Upper lobe of left lung (tissue), 6 donors: Measurements from ENCODE around the gene IFI6. TPM values are rescaled to one million over a fixed set of nuclear protein-coding genes. Genes with fewer than 3 reads are reported as not detected.
"Not testable (repeated sequence)": the region's sequence is repeated elsewhere in the genome, so short reads cannot be mapped to it uniquely, and the experiment has no call there.

Source experiments
- ATAC-seq, 2 donors: fragments of 200-7000 bp; cut with Tn5 transposase; one replicate each; pipeline ENCODE4 v1.9.1; 2022; ENCODE audit warnings: mild to moderate bottlenecking in 2 of 2, moderate library complexity in 2 of 2; ENCODE audit not compliant: low FRiP score in 2 of 2
- DNase-seq, 2 donors: peaks; one replicate each; pipeline ENCODE4 v3.0.0-alpha.2; 2019 to 2020
- H3K27ac ChIP-seq, 4 donors: fragments of 200-600 bp; sonication (generic); one replicate each; pipeline ENCODE4 v1.5.1; 2016 to 2019
- H3K27me3 ChIP-seq, 4 donors: fragments of 200-600 bp; sonication (generic); one replicate each; pipeline ENCODE4 v1.5.1; 2017 to 2019
- H3K36me3 ChIP-seq, 4 donors: fragments of 200-600 bp; sonication (generic); one replicate each; pipeline ENCODE4 v1.5.1; 2016 to 2019
- H3K4me1 ChIP-seq, 4 donors: fragments of 200-600 bp; sonication (generic); one replicate each; pipeline ENCODE4 v1.5.1; 2018 to 2019
- H3K4me3 ChIP-seq, 4 donors: fragments of 200-600 bp; sonication (generic); one replicate each; pipeline ENCODE4 v1.5.1; 2017 to 2019; ENCODE audit warnings: mild to moderate bottlenecking in 2 of 4, moderate library complexity in 1 of 4
- H3K9me3 ChIP-seq, 4 donors: fragments of 200-600 bp; sonication (generic); one replicate each; pipeline ENCODE4 v1.5.1; 2018 to 2019
- CTCF ChIP-seq, 6 experiments: fragments of 450-650 bp in 4 of 6; fragments of 200-600 bp in 2 of 6; sonication (generic) in 2 of 6; IDR thresholded peaks; one replicate each; pipeline ENCODE4 v1.5.1; 2016 to 2019; ENCODE audit warnings: antibody characterized with exemption in 6 of 6
- EP300 ChIP-seq, 4 donors: sonication (generic); formaldehyde crosslinking; IDR thresholded peaks; one replicate each; pipeline ENCODE4 v1.5.1; 2017; ENCODE audit warnings: antibody characterized with exemption in 4 of 4, control low read depth in 2 of 4
- POLR2A ChIP-seq, 4 donors: fragments of 450-650 bp; IDR thresholded peaks; one replicate each; pipeline ENCODE4 v1.5.1; 2016 to 2017; ENCODE audit warnings: antibody characterized with exemption in 4 of 4, mild to moderate bottlenecking in 2 of 4
- POLR2AphosphoS5 ChIP-seq, 2 donors: sonication (generic); formaldehyde crosslinking; IDR thresholded peaks; one replicate each; pipeline ENCODE4 v1.5.1; 2017; ENCODE audit warnings: antibody characterized with exemption in 2 of 2
- WGBS, 2 donors: methylation state at CpG; one replicate each; pipeline ENCODE4 v1.1.5; 2017 to 2018; 5-methylcytosine and 5-hydroxymethylcytosine counted together
- total RNA-seq, 6 donors: library from RNA; depleted of rRNA in 4 of 6; stranded (reverse); fragments of >200 nt in 4 of 6; gene quantifications; one replicate each; pipeline versions ENCODE4 v1.1.0 to v1.2.1, GENCODE V29; 2016 to 2021
- donor health status: DM: no; HTN: no; CAD: no; lungs with moderate emphysema.
- donor health status: DM: no; HTN: yes; CAD: no; lungs with severe emphysema.

Gene IFI6
- total RNA-seq, 6 donors from 2014 or later, result 43.0 to 436 (median 277) TPM

GRCh38 chr1:27646676-27647075 lies 25.3 kb downstream of the IFI6 start:
- DNase-seq (peak in 1 of 2 donors; percentile 46), ATAC-seq (peak in 1 of 2 donors; percentile 35)
- Histone ChIP-seq H3K4me3 (no peak overlapping the region), H3K36me3 (no peaks in the 10 kb centered on the region), H3K9me3 (no peaks in the 10 kb centered on the region), H3K27me3 (no peaks in the 10 kb centered on the region), H3K4me1 (peaks cover 0 to 23% (median 18%) of the 10 kb centered on the region in 4 donors), H3K27ac (peak overlapping the region in 1 of 4 donors; percentile 11)
- TF ChIP-seq EP300 (IDR thresholded peaks at IDR 0.05), result no peak
- TF ChIP-seq CTCF (IDR thresholded peaks at IDR 0.05), result no peak
- no peak for TF ChIP-seq POLR2AphosphoS5 (IDR thresholded peaks at IDR 0.05)
- TF ChIP-seq POLR2A (IDR thresholded peaks at IDR 0.05), result no peak
- 71 to 85% methylated on average over 8 of the region's 8 CpGs for WGBS, 2 donors

GRCh38 chr1:27645071-27645415 lies 26.9 kb downstream of the IFI6 start:
- no peak overlapping the region for H3K27ac ChIP-seq
- 100% methylated on average over 1 of the region's 4 CpGs for WGBS, 2 donors
- H3K9me3 ChIP-seq, result no peaks in the 10 kb centered on the region
- no peaks in the 10 kb centered on the region for H3K27me3 ChIP-seq
- TF ChIP-seq POLR2A (IDR thresholded peaks at IDR 0.05), result no peak
- TF ChIP-seq CTCF (IDR thresholded peaks at IDR 0.05), result no peak
- TF ChIP-seq EP300 (IDR thresholded peaks at IDR 0.05), result no peak
- TF ChIP-seq POLR2AphosphoS5 (IDR thresholded peaks at IDR 0.05), result no peak
- no peak for ATAC-seq
- no peak overlapping the region for H3K4me3 ChIP-seq
- no peaks in the 10 kb centered on the region for H3K36me3 ChIP-seq
- peaks cover 0 to 9% (median 7%) of the 10 kb centered on the region in 4 donors for H3K4me1 ChIP-seq
- DNase-seq, result peak in 1 of 2 donors; percentile 38

- peaks cover 0 to 7% (median 6%) of the 10 kb centered on the region in 4 donors for H3K4me1 ChIP-seq
- no peak overlapping the region for H3K27ac ChIP-seq
- no peak overlapping the region for H3K4me3 ChIP-seq
- H3K9me3 ChIP-seq, result no peaks in the 10 kb centered on the region
- no peaks in the 10 kb centered on the region for H3K27me3 ChIP-seq
- DNase-seq (no peak), ATAC-seq (no peak)
- no peaks in the 10 kb centered on the region for H3K36me3 ChIP-seq
- no peak for TF ChIP-seq POLR2A (IDR thresholded peaks at IDR 0.05)
- no peak for TF ChIP-seq CTCF (IDR thresholded peaks at IDR 0.05)
- TF ChIP-seq EP300 (IDR thresholded peaks at IDR 0.05), result no peak
- TF ChIP-seq POLR2AphosphoS5 (IDR thresholded peaks at IDR 0.05), result no peak
- WGBS, 2 donors, result 69 to 89% methylated on average over 5 of the region's 5 CpGs
These were observed 27.5 kb downstream of the IFI6 start for GRCh38 chr1:27644369-27645070.

GRCh38 chr1:27643600-27644368 lies 28.2 kb downstream of the IFI6 start:
- peak; percentile 76 to 89 for ATAC-seq
- peaks cover 0 to 7% (median 6%) of the 10 kb centered on the region in 4 donors for H3K4me1 ChIP-seq
- no peaks in the 10 kb centered on the region for H3K9me3 ChIP-seq
- TF ChIP-seq EP300 (IDR thresholded peaks at IDR 0.05) (no peak), CTCF (IDR thresholded peaks at IDR 0.05) (peak; percentile 79 to 89 (median 83))
- H3K4me3 ChIP-seq, result no peak overlapping the region
- H3K27ac ChIP-seq, result no peak overlapping the region
- no peaks in the 10 kb centered on the region for H3K27me3 ChIP-seq
- 22 to 32% methylated on average over 12 to 13 of the region's 13 CpGs for WGBS, 2 donors
- DNase-seq, result no peak
- no peaks in the 10 kb centered on the region for H3K36me3 ChIP-seq

GRCh38 chr1:27640514-27640913 lies 31.5 kb downstream of the IFI6 start:
- peaks cover 8 to 24% (median 13%) of the 10 kb centered on the region in 4 donors for H3K4me1 ChIP-seq
- ATAC-seq, H3K36me3 ChIP-seq, H3K9me3 ChIP-seq, H3K27me3 ChIP-seq, H3K27ac ChIP-seq, DNase-seq, H3K4me3 ChIP-seq: not testable (repeated sequence)
- 86 to 91% methylated on average over 9 of the region's 9 CpGs for WGBS, 2 donors
